Hematopoietic multipotent progenitor cell treated with erythropoietin and hydrocortisone succinate and interleukin-3 and kit ligand, for 17 days (in vitro differentiated cells): ENCODE results near the gene YJEFN3.

Experiments used
- DNase-seq: peaks from one replicate; pipeline ENCODE4 v3.0.0-alpha.2; 2015; ENCODE audit warnings: low spot score

Gene YJEFN3

DNA sequence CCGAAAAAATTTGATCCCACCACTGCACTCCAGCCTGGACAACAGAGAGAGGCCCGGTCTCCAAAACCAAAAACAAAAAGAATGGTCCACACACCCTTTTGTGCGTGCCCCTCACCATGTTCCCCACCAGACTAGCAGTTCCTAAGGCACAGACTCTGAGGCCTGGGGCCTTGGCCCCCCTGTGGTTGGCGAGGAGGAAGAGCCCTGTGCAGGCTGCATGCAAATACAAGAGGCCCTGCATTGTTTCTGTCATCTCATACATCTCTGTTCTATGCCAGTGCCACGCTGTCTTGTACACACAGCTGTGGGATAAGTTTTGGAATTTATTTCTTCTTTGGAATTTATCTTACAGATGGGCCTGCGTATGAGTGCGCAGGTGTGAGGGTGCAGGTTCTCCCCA is 4.7 kb upstream of the YJEFN3 start:
- DNase-seq = no peak

DNA sequence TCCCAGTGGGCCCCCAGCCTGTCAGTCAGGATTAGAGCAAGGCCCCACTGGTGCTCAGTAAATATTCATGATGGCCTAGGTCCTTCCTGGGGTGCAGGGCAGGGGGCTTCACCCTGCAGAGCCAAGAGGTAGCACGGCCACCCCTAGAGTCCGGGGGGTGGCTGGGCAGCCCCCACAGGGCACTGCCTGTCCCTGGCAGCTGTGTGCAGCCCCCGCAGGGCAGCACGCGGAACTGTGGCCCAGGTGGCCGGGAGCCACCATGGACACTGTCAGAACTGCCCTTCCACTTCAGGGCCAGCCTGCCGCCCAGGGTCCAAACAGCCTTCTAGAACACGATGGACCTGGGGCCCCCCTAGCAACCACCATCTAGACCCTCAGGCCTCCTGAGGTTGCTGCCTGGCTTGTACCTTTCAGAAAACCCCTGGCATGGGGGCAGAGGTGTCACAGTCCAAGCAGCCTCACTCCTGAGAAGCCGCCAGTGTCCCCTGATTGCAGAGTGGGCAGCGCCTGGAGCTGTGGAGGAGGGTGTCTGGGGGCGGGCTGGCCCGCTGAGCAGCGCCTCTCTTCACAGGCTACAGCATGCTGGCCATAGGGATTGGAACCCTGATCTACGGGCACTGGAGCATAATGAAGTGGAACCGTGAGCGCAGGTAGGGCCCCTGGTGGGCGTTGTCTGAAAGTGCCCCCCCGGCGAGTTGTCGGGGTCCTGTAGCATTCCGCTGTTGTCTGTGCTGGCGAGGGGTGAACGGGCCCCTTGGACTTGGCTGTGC is 2.9 kb upstream of the YJEFN3 start:
- no peak for DNase-seq

- no peak for DNase-seq
Observed at GRCh38 chr19:19526581-19527370, 1.9 kb upstream of the YJEFN3 start.

GRCh38 chr19:19527371-19527656 is 1.4 kb upstream of the YJEFN3 start:
- no peak for DNase-seq

- DNase-seq = no peak
Observed at GRCh38 chr19:19527674-19528625, 761 bp upstream of the YJEFN3 start.

- DNase-seq = no peak
Observed at GRCh38 chr19:19529783-19530422, 1.2 kb downstream of the YJEFN3 start.

- DNase-seq = no peak
Observed at GRCh38 chr19:19530423-19530804, 1.7 kb downstream of the YJEFN3 start.

- DNase-seq = no peak
Observed at GRCh38 chr19:19530889-19531288, 2.2 kb downstream of the YJEFN3 start.

- DNase-seq = peak; percentile 74
Observed at GRCh38 chr19:19531951-19532805, 3.5 kb downstream of the YJEFN3 start.

GRCh38 chr19:19532806-19533701 is 4.3 kb downstream of the YJEFN3 start:
- DNase-seq = no peak

GRCh38 chr19:19533841-19534240 is 5.1 kb downstream of the YJEFN3 start:
- DNase-seq = no peak

DNA sequence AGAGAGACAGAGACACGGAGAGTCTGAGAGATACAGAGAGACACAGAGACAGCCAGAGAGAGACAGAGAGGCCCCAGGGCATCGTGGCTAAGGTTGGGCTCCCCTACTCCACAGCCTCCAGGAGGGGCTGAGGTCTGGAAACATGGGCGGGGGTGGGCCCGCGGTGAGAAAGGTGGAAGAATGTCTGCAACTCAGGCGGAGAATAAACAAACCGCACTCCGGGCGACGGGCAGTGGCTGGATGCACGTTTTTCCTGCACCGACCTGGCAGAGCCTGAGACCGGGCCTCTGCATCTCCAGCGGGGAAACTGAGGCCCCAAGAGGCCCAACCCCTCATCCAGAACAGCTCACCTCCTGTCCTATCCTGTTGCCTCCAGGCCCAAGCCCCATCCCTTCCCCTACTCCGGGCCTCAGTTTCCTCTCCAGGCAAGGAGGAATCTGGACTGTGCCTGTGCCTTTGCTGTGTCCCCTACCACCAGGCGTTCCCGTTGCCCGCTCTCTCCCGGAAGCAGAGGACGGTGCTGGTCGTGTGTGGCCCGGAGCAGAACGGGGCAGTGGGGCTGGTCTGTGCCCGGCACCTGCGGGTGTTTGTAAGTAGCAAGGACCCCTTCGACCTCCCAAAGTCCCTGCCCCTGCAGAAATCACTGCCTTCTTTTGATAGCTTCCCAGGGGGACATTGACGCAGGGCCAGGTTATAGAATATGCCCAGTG is 6.0 kb downstream of the YJEFN3 start:
- no peak for DNase-seq

DNA sequence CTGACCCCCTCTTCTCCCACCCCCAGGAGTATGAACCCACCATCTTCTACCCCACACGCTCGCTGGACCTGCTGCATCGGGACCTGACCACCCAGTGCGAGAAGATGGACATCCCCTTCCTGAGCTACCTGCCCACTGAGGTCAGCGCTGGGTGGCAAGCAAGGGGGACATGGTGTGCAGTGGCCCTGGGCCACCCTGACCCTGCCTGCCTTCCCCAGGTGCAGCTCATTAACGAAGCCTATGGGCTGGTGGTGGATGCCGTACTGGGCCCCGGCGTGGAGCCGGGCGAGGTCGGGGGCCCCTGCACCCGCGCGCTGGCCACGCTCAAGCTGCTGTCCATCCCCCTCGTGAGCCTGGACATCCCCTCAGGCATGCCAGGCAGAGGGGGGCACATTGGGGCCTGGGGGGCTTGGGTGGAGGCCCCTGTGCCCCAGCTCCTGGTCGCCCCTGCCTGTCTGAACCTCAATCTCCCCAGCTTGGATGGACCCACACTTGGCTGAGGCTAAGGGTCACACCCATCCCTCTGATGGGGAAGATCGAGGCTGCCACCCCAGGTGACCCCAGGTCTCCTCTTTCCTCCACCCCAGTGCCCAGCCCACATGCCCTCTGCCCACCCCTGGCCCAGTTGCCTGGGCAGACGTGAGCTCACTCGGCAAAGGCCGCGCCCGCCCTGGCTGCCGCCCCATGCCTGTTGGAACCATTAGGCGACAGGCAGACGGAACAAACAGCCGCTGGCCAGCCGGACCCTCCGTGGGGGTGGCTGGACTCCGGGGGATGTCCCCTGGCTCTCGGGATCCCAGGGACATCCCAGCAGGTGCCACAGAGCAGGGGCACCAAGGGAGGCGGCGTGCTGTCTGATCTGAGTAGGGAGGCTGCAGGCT is 6.8 kb downstream of the YJEFN3 start:
- DNase-seq = no peak

DNA sequence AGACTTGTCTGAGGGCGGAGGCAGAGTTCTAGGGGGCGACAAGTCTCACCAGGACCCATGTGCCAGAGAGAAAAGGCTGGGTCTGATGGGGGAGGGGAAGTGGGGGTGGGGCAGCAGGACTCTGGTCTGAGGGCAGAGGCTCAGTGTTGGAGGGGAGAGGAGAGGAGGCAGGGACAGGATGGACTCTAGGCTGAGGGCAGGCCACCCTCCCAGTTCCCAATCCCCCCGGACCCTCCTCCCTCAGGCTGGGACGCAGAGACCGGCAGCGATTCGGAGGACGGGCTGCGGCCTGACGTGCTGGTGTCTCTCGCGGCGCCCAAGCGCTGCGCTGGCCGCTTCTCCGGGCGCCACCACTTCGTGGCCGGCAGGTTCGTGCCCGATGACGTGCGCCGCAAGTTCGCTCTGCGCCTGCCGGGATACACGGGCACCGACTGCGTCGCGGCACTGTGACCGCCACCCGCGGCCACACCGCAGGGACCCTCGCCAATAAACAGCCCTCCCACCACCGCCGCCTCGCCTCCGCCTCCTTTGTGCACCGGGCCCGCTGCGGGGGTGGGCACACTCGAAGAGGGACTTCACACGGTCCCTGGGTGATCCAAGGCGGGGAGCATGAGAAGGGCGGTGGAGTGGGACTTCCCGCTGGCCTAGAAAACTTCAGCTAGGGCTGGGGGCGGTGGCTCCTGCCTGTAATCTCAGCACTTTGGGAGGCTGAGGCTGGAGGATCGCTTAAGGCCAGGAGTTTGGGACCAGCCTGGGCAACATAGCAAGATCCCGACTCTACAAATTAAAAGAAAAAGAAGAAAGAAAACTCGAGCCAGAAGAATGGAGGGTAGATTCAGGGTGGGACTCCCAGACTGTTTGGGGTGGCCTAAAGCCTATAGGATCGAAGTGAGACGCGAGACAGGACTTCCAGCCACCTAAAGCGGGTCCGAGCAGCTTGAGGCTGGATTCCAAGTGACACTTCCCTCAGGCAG is 8.7 kb downstream of the YJEFN3 start:
- DNase-seq = no peak

- no peak for DNase-seq
Observed at GRCh38 chr19:19538061-19538784, 9.5 kb downstream of the YJEFN3 start, which contains the start of gene CILP2. TSS of gene CILP2 (plus strand) at chr19:19538265. CDS start at chr19:19538350, 85 bp downstream.

DNA sequence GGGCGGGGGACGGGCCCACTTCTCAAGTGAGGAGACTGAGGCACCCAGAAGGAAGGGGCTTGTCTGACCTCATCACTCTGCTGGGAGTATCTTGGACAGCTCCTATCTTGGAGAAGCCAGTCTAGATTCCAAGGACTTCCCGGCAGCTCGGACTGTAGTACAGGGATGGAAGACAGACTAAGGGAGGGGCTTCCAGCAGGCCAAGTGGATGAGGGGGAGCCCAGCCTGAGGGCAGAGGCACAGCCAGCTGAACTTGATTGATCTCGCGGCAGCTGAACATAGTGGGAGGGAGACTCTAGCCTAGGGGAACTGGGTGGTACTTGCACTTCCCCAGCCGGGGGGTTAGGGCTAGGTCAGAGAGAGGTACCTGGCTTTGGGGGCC is 10.1 kb downstream of the YJEFN3 start:
- no peak for DNase-seq

GRCh38 chr19:19539698-19540063 is 11.0 kb downstream of the YJEFN3 start:
- DNase-seq = no peak
